Left lung (tissue), 10 donors: ENCODE results near the gene MMD2. TPM values are rescaled to one million over a fixed set of nuclear protein-coding genes. Genes with fewer than 3 reads are reported as not detected.
A peak's percentile ranks its signal among the peaks of the same experiment; 100 is the strongest.

Experiments used
- ATAC-seq: fragments of 200-7000 bp; cut with Tn5 transposase; one replicate; pipeline ENCODE4 v1.9.1; 2020; ENCODE audit warnings: moderate library complexity
- DNase-seq, 4 donors: peaks; one replicate each; pipeline ENCODE4 v3.0.0-alpha.2; 2013 to 2020
- H3K27ac ChIP-seq, 2 donors: fragments of 200-600 bp; sonication (generic) in 1 of 2; one replicate each; pipeline versions ENCODE4 v1.5.0 to v1.8.0; 2020 to 2021
- H3K27me3 ChIP-seq, 2 donors: fragments of 200-600 bp; sonication (generic) in 1 of 2; one replicate each; pipeline versions ENCODE4 v1.5.0 to v1.8.0; 2020 to 2021
- H3K36me3 ChIP-seq, 2 donors: fragments of 200-600 bp; sonication (generic) in 1 of 2; one replicate each; pipeline versions ENCODE4 v1.5.0 to v1.8.0; 2020 to 2021
- H3K4me1 ChIP-seq, 2 donors: fragments of 200-600 bp; one replicate each; pipeline ENCODE4 v1.8.0; 2021
- H3K4me3 ChIP-seq, 2 donors: fragments of 200-600 bp; sonication (generic) in 1 of 2; one replicate each; pipeline versions ENCODE4 v1.5.0 to v1.8.0; 2020 to 2021; ENCODE audit warnings: mild to moderate bottlenecking in 1 of 2
- H3K9me3 ChIP-seq, 2 donors: fragments of 200-600 bp; sonication (generic) in 1 of 2; one replicate each; pipeline versions ENCODE4 v1.5.0 to v1.8.0; 2020 to 2021
- intact Hi-C, 2 donors: fragments of 100-400 bp; cut with DNase I; formaldehyde crosslinking; loops; one replicate each; pipeline versions ENCODE4 v1.11.2 to v1.14.2; 2022
- polyA plus RNA-seq, 6 donors: library from polyadenylated mRNA; unstranded; fragments of 120-200 nt; gene quantifications; one replicate each; pipeline ENCODE4 v1.2.1, GENCODE V29; 2013; ENCODE audit not compliant: insufficient read length in 6 of 6
- total RNA-seq, 2 donors: library from RNA; stranded (reverse); fragmentation: NEBNext Ultra II Directional; extraction: Animal tissue kit (Norgen Biotek cat#: 25700); gene quantifications; one replicate each; pipeline ENCODE4 v1.2.1, GENCODE V29; 2021
- TF ChIP-seq, protein P1 (sequence below), 2 donors: fragments of 200-600 bp; sonication (generic) in 1 of 2; IDR thresholded peaks; one replicate each; pipeline versions ENCODE4 v1.5.0 to v1.8.0; 2021; ENCODE audit warnings: antibody characterized with exemption in 2 of 2
- donor health status: DM: no; HTN: yes; CAD: no.
- donor health status: DM: no; HTN: no; CAD: no.

MMD2 gene
- total and polyA plus RNA-seq, 8 donors: 0.06 to 0.17 TPM; not detected in 6

DNA sequence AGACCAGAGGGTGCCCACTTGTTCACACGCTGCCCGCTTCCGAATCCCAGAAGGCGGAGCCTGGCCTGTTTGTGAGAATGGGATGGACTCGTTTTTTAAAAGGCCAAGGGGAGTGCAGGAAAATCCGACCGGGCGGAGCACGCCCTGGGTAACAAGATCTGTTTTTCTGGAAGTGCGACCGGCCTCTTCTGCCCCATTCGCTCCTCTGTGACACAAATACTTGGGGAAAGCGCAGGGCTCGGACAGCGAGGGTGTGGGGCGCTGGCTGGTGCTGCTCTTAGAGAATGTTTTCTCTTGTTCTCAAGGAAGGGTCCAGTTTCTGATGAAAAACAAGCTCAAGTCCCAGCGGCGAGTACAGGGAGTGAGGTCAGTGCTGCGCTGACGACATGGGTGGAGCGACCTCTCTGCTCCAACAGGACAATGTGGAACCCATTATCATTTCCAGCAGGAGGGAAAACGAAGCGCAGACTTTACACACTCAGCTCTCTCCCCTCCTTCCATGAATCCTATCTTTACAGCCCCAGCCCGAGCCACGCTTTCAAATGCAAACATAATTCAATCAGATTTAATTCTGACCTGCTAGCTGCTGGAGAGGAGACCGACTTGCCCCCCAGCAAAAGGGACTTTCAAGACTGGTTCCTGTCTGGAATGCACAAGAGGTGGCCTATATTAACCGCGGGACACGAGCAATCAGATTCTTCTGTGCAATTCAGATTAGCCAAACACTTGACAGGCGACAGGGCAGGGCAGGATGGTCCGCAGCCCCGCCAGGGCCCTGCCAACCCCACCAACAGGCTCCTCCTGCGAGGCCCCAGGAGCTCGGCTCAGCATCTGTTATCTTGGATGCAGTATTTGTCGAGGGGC is 76.6 kb downstream of the MMD2 start:
- Histone ChIP-seq H3K27ac (peak overlapping the region; percentile 74 to 82), H3K4me3 (peak overlapping the region; percentile 51 to 52), H3K4me1 (peaks cover 4 to 18% of the 10 kb centered on the region in 2 donors), H3K27me3 (peaks cover 0 to 30% of the 10 kb centered on the region in 2 donors), H3K36me3 (no peaks in the 10 kb centered on the region), H3K9me3 (no peaks in the 10 kb centered on the region)
- DNase-seq (peak in 3 of 4 donors; percentile 67 to 79 (median 71)), ATAC-seq (peak; percentile 59)
- TF ChIP-seq, protein P1, sequence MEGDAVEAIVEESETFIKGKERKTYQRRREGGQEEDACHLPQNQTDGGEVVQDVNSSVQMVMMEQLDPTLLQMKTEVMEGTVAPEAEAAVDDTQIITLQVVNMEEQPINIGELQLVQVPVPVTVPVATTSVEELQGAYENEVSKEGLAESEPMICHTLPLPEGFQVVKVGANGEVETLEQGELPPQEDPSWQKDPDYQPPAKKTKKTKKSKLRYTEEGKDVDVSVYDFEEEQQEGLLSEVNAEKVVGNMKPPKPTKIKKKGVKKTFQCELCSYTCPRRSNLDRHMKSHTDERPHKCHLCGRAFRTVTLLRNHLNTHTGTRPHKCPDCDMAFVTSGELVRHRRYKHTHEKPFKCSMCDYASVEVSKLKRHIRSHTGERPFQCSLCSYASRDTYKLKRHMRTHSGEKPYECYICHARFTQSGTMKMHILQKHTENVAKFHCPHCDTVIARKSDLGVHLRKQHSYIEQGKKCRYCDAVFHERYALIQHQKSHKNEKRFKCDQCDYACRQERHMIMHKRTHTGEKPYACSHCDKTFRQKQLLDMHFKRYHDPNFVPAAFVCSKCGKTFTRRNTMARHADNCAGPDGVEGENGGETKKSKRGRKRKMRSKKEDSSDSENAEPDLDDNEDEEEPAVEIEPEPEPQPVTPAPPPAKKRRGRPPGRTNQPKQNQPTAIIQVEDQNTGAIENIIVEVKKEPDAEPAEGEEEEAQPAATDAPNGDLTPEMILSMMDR (IDR thresholded peaks at IDR 0.05): no peak
- intact Hi-C loops: no loop called here

DNA sequence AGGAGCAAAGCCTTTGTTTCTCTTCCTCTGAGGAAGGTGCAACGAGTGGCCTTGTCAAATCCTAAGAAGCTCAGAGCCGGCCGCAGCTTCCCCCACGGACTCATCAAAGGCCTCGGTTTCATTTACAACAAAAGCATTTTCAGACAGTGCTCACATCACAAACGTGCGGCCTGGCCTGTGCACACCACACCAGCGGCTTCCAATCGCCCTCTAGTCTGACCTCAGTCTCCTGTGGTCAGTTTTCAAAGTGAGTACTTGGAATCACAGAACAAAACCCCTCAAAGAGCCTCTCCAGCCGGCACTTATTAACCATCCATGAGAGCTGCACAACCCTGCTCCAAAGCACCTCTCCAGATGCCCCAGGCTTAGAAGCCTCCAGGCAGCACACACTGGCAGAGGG is 78.8 kb downstream of the MMD2 start:
- no peak overlapping the region for H3K4me3 ChIP-seq
- ATAC-seq: peak; percentile 54

DNA sequence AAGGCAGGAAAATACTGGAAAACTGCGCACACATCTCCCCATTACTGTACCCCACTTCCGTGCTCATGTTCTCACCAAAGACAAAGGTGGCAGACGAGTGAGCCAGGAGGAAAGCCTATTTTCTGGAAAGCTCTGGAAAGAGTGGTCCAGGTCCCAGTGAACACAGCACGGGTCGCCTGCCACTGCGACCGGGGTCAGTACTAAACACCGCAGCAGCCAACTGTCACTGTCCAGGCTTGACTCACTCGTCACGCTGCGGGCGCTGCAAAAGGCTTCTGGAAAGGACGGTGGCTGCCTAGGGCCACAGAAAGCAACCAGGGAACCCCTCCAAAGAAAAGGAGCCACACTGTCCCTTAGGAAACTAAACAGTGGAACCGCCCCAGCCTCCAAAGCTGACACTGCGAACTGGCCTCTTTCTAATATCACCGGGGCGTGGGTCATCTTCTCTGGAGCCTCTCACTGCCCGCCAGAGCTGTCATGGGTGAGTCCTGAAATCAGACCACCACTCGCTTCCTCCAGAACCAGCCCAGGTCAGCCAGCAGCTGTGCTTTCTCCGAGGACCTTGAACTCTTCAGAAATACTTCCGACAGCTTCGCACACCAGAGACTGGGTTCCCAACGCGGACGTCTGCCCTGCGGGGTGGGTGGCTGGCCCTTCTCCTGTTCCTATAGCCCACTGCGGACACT is 79.4 kb downstream of the MMD2 start:
- H3K27ac ChIP-seq: no peak overlapping the region
- TF ChIP-seq, protein P1 (IDR thresholded peaks at IDR 0.05): no peak
- ATAC-seq (no peak), DNase-seq (no peak)
- H3K9me3 ChIP-seq: no peaks in the 10 kb centered on the region
- H3K4me1 ChIP-seq: peaks cover 4 to 18% of the 10 kb centered on the region in 2 donors
- peaks cover 0 to 30% of the 10 kb centered on the region in 2 donors for H3K27me3 ChIP-seq
- H3K36me3 ChIP-seq: no peaks in the 10 kb centered on the region
- H3K4me3 ChIP-seq: no peak overlapping the region
- intact Hi-C loops: no loop called here

More for the DNA sequence above, 78.8 kb downstream of the MMD2 start:
- Histone ChIP-seq H3K9me3 (no peaks in the 10 kb centered on the region), H3K36me3 (no peaks in the 10 kb centered on the region), H3K27ac (no peak overlapping the region), H3K4me1 (peaks cover 4 to 18% of the 10 kb centered on the region in 2 donors), H3K27me3 (peaks cover 0 to 30% of the 10 kb centered on the region in 2 donors)
- TF ChIP-seq, protein P1 (IDR thresholded peaks at IDR 0.05): no peak
- intact Hi-C loops: no loop called here
- peak in 1 of 4 donors; percentile 60 for DNase-seq

DNA sequence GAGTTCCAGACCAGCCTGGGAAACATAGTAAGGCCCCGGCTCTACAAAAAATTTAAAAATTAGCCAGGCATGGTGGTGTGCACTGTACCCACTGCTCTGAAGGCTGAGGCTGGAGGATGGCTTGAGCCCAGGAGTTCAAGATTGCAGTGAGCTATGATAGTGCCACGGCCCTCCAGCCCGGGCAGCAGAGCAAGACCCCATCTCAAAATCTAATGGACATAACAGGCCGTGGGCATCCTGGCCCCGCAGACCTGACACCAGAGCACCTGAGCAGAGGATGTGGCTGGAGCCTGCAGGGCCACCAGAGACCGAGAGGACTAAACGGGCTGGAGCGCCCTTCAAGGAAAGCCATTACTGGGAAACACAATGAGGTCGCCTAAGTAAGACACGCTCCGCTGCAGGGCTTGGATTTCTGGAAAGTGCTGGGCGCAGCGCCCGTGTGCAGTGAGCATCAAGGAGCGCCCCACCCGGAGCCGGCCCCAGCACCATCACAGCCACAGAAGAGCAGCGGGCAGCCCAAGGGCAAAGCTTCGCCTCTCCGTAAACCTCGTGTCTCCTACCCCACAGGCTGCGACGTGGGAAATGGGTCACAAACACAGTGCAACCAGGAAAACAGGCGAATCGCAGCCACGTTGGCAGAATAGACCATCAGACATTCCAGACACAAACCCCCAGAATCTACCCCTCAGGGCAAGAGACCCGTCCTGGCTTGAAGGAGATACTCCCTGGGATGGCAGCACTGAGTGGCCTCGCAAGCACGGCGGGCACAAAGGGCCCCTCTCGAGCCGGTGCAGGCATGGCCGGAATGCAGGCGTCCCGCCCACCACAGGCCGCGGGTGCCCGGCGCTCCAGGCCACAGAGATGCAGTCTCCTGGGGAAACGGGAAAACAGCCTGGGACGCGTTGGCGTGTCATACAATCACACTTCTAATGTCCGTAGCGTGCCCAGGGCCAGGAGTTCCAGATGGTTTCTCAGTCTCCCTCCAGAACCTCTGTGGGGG is 80.4 kb downstream of the MMD2 start:
- Histone ChIP-seq H3K36me3 (no peaks in the 10 kb centered on the region), H3K4me3 (no peak overlapping the region), H3K4me1 (peaks cover 4 to 18% of the 10 kb centered on the region in 2 donors), H3K9me3 (no peaks in the 10 kb centered on the region), H3K27ac (no peak overlapping the region), H3K27me3 (peaks cover 0 to 23% of the 10 kb centered on the region in 2 donors)
- ATAC-seq (no peak), DNase-seq (no peak)
- intact Hi-C loops: no loop called here
- TF ChIP-seq, protein P1 (IDR thresholded peaks at IDR 0.05): no peak
